ENCODE results near the gene TJP1. TPM values are rescaled to one million over a fixed set of nuclear protein-coding genes. Genes with fewer than 3 reads are reported as not detected.

The TJP1 gene
- total RNA-seq, 1 donor, result 86.9 TPM

GRCh38 chr15:29693225-29693624 is 129.0 kb downstream of the TJP1 start:
- no peak for DNase-seq (ENCODE audit: insufficient read length, low spot score, missing footprints)
- TF ChIP-seq CTCF (IDR thresholded peaks at IDR 0.05; ENCODE audit: extremely low read depth, low read depth, low read length), result no peak

GRCh38 chr15:29692527-29692926 is 129.7 kb downstream of the TJP1 start:
- no peaks in the 10 kb centered on the region for H3K79me2 ChIP-seq (ENCODE audit: insufficient read depth, low read length)
- no peak for DNase-seq (ENCODE audit: insufficient read length, low spot score, missing footprints)

More at GRCh38 chr15:29693225-29693624, 129.0 kb downstream of the TJP1 start:
- no peak overlapping the region for H3K4me3 ChIP-seq (ENCODE audit: insufficient read depth, low read length)
- H3K27ac ChIP-seq (ENCODE audit: low read depth, low read length), result no peak overlapping the region
- H3K9me3 ChIP-seq (ENCODE audit: low read depth, low read length), result no peaks in the 10 kb centered on the region
- no peaks in the 10 kb centered on the region for H4K20me1 ChIP-seq (ENCODE audit: insufficient read depth, low read length)
- no peak overlapping the region for H2AFZ ChIP-seq (ENCODE audit: low read length)
- H3K36me3 ChIP-seq (ENCODE audit: insufficient read depth, low read length), result no peaks in the 10 kb centered on the region
- no peaks in the 10 kb centered on the region for H3K79me2 ChIP-seq (ENCODE audit: insufficient read depth, low read length)
- H3K27me3 ChIP-seq (ENCODE audit: insufficient read depth, low read length), result no peaks in the 10 kb centered on the region
- H3K4me1 ChIP-seq (ENCODE audit: insufficient read depth, low read length), result peaks cover 5% of the 10 kb centered on the region
- H3K4me2 ChIP-seq (ENCODE audit: insufficient read depth, low read length), result no peak overlapping the region

GRCh38 chr15:29690765-29691475 is 131.3 kb downstream of the TJP1 start:
- H3K4me3 ChIP-seq (ENCODE audit: insufficient read depth, low read length), result no peak overlapping the region
- peaks cover 8% of the 10 kb centered on the region for H3K4me1 ChIP-seq (ENCODE audit: insufficient read depth, low read length)
- no peaks in the 10 kb centered on the region for H3K36me3 ChIP-seq (ENCODE audit: insufficient read depth, low read length)
- H3K9me3 ChIP-seq (ENCODE audit: low read depth, low read length), result no peaks in the 10 kb centered on the region
- no peaks in the 10 kb centered on the region for H4K20me1 ChIP-seq (ENCODE audit: insufficient read depth, low read length)
- no peak overlapping the region for H2AFZ ChIP-seq (ENCODE audit: low read length)
- TF ChIP-seq CTCF (IDR thresholded peaks at IDR 0.05; ENCODE audit: extremely low read depth, low read depth, low read length), result no peak
- DNase-seq (ENCODE audit: insufficient read length, low spot score, missing footprints), result no peak
- H3K27ac ChIP-seq (ENCODE audit: low read depth, low read length), result no peak overlapping the region
- H3K27me3 ChIP-seq (ENCODE audit: insufficient read depth, low read length), result no peaks in the 10 kb centered on the region
- no peak overlapping the region for H3K4me2 ChIP-seq (ENCODE audit: insufficient read depth, low read length)
- H3K79me2 ChIP-seq (ENCODE audit: insufficient read depth, low read length), result no peaks in the 10 kb centered on the region

More at GRCh38 chr15:29692527-29692926, 129.7 kb downstream of the TJP1 start:
- no peak overlapping the region for H3K4me2 ChIP-seq (ENCODE audit: insufficient read depth, low read length)
- H3K27me3 ChIP-seq (ENCODE audit: insufficient read depth, low read length), result no peaks in the 10 kb centered on the region
- no peak overlapping the region for H2AFZ ChIP-seq (ENCODE audit: low read length)
- H4K20me1 ChIP-seq (ENCODE audit: insufficient read depth, low read length), result no peaks in the 10 kb centered on the region
- TF ChIP-seq CTCF (IDR thresholded peaks at IDR 0.05; ENCODE audit: extremely low read depth, low read depth, low read length), result peak; percentile 7
- H3K4me3 ChIP-seq (ENCODE audit: insufficient read depth, low read length), result no peak overlapping the region
- no peak overlapping the region for H3K27ac ChIP-seq (ENCODE audit: low read depth, low read length)
- no peaks in the 10 kb centered on the region for H3K9me3 ChIP-seq (ENCODE audit: low read depth, low read length)
- H3K4me1 ChIP-seq (ENCODE audit: insufficient read depth, low read length), result peaks cover 5% of the 10 kb centered on the region
- H3K36me3 ChIP-seq (ENCODE audit: insufficient read depth, low read length), result no peaks in the 10 kb centered on the region

- Histone ChIP-seq H2AFZ (ENCODE audit: low read length) (no peak overlapping the region), H3K9me3 (ENCODE audit: low read depth, low read length) (no peaks in the 10 kb centered on the region)
- TF ChIP-seq CTCF (IDR thresholded peaks at IDR 0.05; ENCODE audit: extremely low read depth, low read depth, low read length), result no peak
These were observed 132.8 kb downstream of the TJP1 start for GRCh38 chr15:29689287-29689986.

More at GRCh38 chr15:29689287-29689986, 132.8 kb downstream of the TJP1 start:
- Histone ChIP-seq H3K79me2 (ENCODE audit: insufficient read depth, low read length) (no peaks in the 10 kb centered on the region), H3K4me1 (ENCODE audit: insufficient read depth, low read length) (peaks cover 15% of the 10 kb centered on the region), H3K27ac (ENCODE audit: low read depth, low read length) (no peak overlapping the region), H4K20me1 (ENCODE audit: insufficient read depth, low read length) (no peaks in the 10 kb centered on the region), H3K4me3 (ENCODE audit: insufficient read depth, low read length) (no peak overlapping the region), H3K36me3 (ENCODE audit: insufficient read depth, low read length) (no peaks in the 10 kb centered on the region), H3K27me3 (ENCODE audit: insufficient read depth, low read length) (no peaks in the 10 kb centered on the region), H3K4me2 (ENCODE audit: insufficient read depth, low read length) (no peak overlapping the region)
- DNase-seq (ENCODE audit: insufficient read length, low spot score, missing footprints), result no peak

Measured in osteoblast (primary cell).